ENCODE results near the gene EID2B. TPM values are rescaled to one million over a fixed set of nuclear protein-coding genes. Genes with fewer than 3 reads are reported as not detected.

Gene EID2B
- total and polyA plus RNA-seq, 10 of the 15 experiments (the other 5 are each of a cell fraction or from before 2014, with no cell fraction given), result 2.9 to 10.1 (median 5.0) TPM

DNA sequence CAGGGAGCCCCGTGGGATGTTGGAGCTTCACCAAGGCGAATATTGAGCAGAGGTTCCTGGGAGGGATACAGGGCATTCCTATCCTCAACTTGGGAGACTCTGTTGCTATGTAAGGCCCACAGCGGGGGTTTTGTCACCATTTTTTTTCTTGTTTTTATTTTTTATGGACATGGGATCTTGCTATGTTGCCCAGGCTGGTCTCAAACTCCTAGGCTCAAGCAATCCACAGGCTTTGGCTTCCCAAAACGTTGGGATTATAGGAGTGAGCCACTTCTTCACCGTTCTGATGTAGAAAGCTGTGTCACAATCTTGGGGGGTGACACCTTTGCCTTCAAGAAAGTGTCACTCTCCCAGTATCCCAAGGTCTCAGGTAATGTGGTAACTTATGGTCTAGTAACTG lies 31.3 kb downstream of the EID2B start:
- ChIA-PET CTCF (interaction anchor here (0.7 to 1.9 kb wide), 4 partner anchors 27 to 320 kb away, joined by 3 to 12 read pairs (median 4); partner anchors contain the start of gene PLEKHG2), RAD21 (ENCODE audit: unreplicated experiment) (no interaction called here)
- no TSS peak for BruUV-seq (replicated peaks)

DNA sequence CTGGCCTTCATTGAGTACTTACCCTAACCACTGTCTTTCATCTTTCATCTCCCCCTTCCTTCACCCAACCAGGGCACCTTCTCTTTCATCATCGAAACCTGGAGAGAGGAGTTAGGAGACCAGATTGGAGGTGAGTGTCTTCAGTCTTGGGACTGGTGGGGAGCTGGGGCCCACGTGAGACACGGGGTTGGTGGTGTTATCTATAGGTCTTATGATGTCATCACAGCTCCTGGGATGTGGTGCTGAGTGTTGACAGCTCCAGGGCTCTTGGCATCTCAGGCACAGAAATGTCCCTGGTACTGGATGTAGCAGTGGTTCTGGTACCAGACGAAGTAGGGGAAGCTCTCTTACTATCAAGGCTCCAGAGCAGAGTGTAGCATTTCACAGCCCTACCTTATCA lies 32.1 kb downstream of the EID2B start:
- H3K4me1 ChIP-seq (ENCODE audit: control insufficient read depth, insufficient read depth, low read length), result peaks cover 10% of the 10 kb centered on the region
- no peaks in the 10 kb centered on the region; the same call in 2 of the 3 replicates for H3K9me3 ChIP-seq (replicated peaks; ENCODE audit: control insufficient read depth, insufficient read depth, low read length)
- H3K4me2 ChIP-seq (ENCODE audit: control insufficient read depth, insufficient read depth), result no peak overlapping the region
- FAIRE-seq, result no peak
- ChIA-PET CTCF (interaction anchor here (0.7 to 1.9 kb wide), 5 partner anchors 26 to 320 kb away, joined by 3 to 12 read pairs (median 3); partner anchors contain the start of genes EID2B and PLEKHG2), SMC1A (ENCODE audit: uncharacterized antibody, unreplicated experiment) (interaction anchor here (1.2 to 1.3 kb wide), 3 partner anchors 12 to 67 kb away, joined by 3 to 5 read pairs (median 4); no protein-coding TSS in a partner anchor), RAD21 (ENCODE audit: unreplicated experiment) (no interaction called here), POLR2A (interaction anchor here (0.6 kb wide), 1 partner anchor 51 kb away, joined by 3 read pairs; no protein-coding TSS in a partner anchor)
- WGBS (ENCODE audit: insufficient coverage, insufficient replicate concordance, low lambda C conversion rate, missing lambda C conversion rate), result 16% methylated on average over 4 of the region's 4 CpGs
- no peaks in the 10 kb centered on the region for H4K20me1 ChIP-seq (ENCODE audit: control insufficient read depth, insufficient read depth)
- H2AFZ ChIP-seq (ENCODE audit: control insufficient read depth, low read depth, low read length), result no peak overlapping the region
- H3K27ac ChIP-seq (ENCODE audit: control insufficient read depth, insufficient read depth), result no peak overlapping the region
- H3K27me3 ChIP-seq (replicated peaks in 1 of 2; ENCODE audit: control insufficient read depth in 2 of 2, insufficient read depth in 2 of 2, low read length in 1 of 2), result peaks cover 0 to 19% of the 10 kb centered on the region in 2 experiments; a peak in 3 of 4 replicates
- H3K9ac ChIP-seq (ENCODE audit: control insufficient read depth, insufficient read depth, low read length), result no peak overlapping the region
- no TSS peak for BruUV-seq (replicated peaks)
- in situ Hi-C loops (cut with MboI), result no loop called here
- no peak for TF ChIP-seq YY1 (IDR thresholded peaks at IDR 0.05; ENCODE audit: low read depth, low read length)
- TF ChIP-seq, protein P1, sequence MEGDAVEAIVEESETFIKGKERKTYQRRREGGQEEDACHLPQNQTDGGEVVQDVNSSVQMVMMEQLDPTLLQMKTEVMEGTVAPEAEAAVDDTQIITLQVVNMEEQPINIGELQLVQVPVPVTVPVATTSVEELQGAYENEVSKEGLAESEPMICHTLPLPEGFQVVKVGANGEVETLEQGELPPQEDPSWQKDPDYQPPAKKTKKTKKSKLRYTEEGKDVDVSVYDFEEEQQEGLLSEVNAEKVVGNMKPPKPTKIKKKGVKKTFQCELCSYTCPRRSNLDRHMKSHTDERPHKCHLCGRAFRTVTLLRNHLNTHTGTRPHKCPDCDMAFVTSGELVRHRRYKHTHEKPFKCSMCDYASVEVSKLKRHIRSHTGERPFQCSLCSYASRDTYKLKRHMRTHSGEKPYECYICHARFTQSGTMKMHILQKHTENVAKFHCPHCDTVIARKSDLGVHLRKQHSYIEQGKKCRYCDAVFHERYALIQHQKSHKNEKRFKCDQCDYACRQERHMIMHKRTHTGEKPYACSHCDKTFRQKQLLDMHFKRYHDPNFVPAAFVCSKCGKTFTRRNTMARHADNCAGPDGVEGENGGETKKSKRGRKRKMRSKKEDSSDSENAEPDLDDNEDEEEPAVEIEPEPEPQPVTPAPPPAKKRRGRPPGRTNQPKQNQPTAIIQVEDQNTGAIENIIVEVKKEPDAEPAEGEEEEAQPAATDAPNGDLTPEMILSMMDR (IDR thresholded peaks at IDR 0.05 in 2 of 3, conservative IDR thresholded peaks at IDR 0.05 in 1 of 3; ENCODE audit: control insufficient read depth in 2 of 3, extremely low read depth in 1 of 3, insufficient read depth in 1 of 3, low read depth in 3 of 3, low read length in 3 of 3), result no peak
- no peak for TF ChIP-seq BACH1 (IDR thresholded peaks at IDR 0.05; ENCODE audit: borderline replicate concordance)
- no peak for TF ChIP-seq KDM1A (IDR thresholded peaks at IDR 0.05; ENCODE audit: borderline replicate concordance)
- no peak for TF ChIP-seq EED (IDR thresholded peaks at IDR 0.05; ENCODE audit: low read depth)
- TF ChIP-seq SPI1 (IDR thresholded peaks at IDR 0.05; ENCODE audit: borderline replicate concordance, insufficient read depth, low read depth, low read length), result no peak
- no peak for TF ChIP-seq ESRRA (IDR thresholded peaks at IDR 0.05; ENCODE audit: low read length)
- TF ChIP-seq JUND (IDR thresholded peaks at IDR 0.05; ENCODE audit: low read depth, low read length), result no peak
- no peak for TF ChIP-seq SUZ12 (IDR thresholded peaks at IDR 0.05; ENCODE audit: unreplicated experiment)
- TF ChIP-seq RB1 (IDR thresholded peaks at IDR 0.05; ENCODE audit: borderline replicate concordance), result no peak
- no peaks in the 10 kb centered on the region for H3K36me3 ChIP-seq (ENCODE audit: control insufficient read depth in 2 of 2, insufficient read depth in 2 of 2, low read length in 1 of 2)
- no peak overlapping the region for H3K4me3 ChIP-seq
- H3K79me2 ChIP-seq (ENCODE audit: control insufficient read depth, insufficient read depth, low read length), result no peaks in the 10 kb centered on the region
- ATAC-seq, result no peak
- intact Hi-C loops (cut with micrococcal nuclease; ENCODE audit: unreplicated experiment), result no loop called here
- no peak for DNase-seq (ENCODE audit: low read depth, low spot score)

More for the DNA sequence above, 31.3 kb downstream of the EID2B start:
- DNase-seq (ENCODE audit: low read depth, low spot score) (no peak), FAIRE-seq (no peak), ATAC-seq (no peak)
- Histone ChIP-seq H2AFZ (ENCODE audit: control insufficient read depth, low read depth, low read length) (no peak overlapping the region), H3K36me3 (ENCODE audit: control insufficient read depth in 2 of 2, insufficient read depth in 2 of 2, low read length in 1 of 2) (no peaks in the 10 kb centered on the region), H3K79me2 (ENCODE audit: control insufficient read depth, insufficient read depth, low read length) (no peaks in the 10 kb centered on the region), H3K4me2 (ENCODE audit: control insufficient read depth, insufficient read depth) (no peak overlapping the region), H3K27me3 (replicated peaks in 1 of 2; ENCODE audit: control insufficient read depth in 2 of 2, insufficient read depth in 2 of 2, low read length in 1 of 2) (peaks cover 0 to 19% of the 10 kb centered on the region in 2 experiments; a peak in 3 of 4 replicates), H3K9me3 (replicated peaks; ENCODE audit: control insufficient read depth, insufficient read depth, low read length) (no peaks in the 10 kb centered on the region; the same call in 2 of the 3 replicates), H3K9ac (ENCODE audit: control insufficient read depth, insufficient read depth, low read length) (no peak overlapping the region), H3K27ac (ENCODE audit: control insufficient read depth, insufficient read depth) (no peak overlapping the region), H3K4me3 (no peak overlapping the region), H4K20me1 (ENCODE audit: control insufficient read depth, insufficient read depth) (no peaks in the 10 kb centered on the region), H3K4me1 (ENCODE audit: control insufficient read depth, insufficient read depth, low read length) (peaks cover 10% of the 10 kb centered on the region)
- WGBS (ENCODE audit: insufficient coverage, insufficient replicate concordance, low lambda C conversion rate, missing lambda C conversion rate), result 49% methylated on average over 5 of the region's 5 CpGs
- intact Hi-C loops (cut with micrococcal nuclease; ENCODE audit: unreplicated experiment) (no loop called here), in situ Hi-C loops (cut with MboI) (no loop called here)
- ChIA-PET POLR2A (no interaction called here), SMC1A (ENCODE audit: uncharacterized antibody, unreplicated experiment) (interaction anchor here (1.2 to 1.3 kb wide), 3 partner anchors 12 to 67 kb away, joined by 3 to 5 read pairs (median 4); no protein-coding TSS in a partner anchor)
- TF ChIP-seq, protein P2, sequence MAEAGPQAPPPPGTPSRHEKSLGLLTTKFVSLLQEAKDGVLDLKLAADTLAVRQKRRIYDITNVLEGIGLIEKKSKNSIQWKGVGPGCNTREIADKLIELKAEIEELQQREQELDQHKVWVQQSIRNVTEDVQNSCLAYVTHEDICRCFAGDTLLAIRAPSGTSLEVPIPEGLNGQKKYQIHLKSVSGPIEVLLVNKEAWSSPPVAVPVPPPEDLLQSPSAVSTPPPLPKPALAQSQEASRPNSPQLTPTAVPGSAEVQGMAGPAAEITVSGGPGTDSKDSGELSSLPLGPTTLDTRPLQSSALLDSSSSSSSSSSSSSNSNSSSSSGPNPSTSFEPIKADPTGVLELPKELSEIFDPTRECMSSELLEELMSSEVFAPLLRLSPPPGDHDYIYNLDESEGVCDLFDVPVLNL (IDR thresholded peaks at IDR 0.05; ENCODE audit: low read depth, low read length), result no peak
- TF ChIP-seq MTA2 (IDR thresholded peaks at IDR 0.05; ENCODE audit: low read depth), result no peak
- no peak for TF ChIP-seq TARDBP (IDR thresholded peaks at IDR 0.05; ENCODE audit: borderline replicate concordance)
- TF ChIP-seq YY1 (IDR thresholded peaks at IDR 0.05; ENCODE audit: low read depth, low read length), result no peak
